HG03139 (cell line): Measurements from ENCODE around the gene GPBP1.
"Not testable (repeated sequence)": the region's sequence is repeated elsewhere in the genome, so short reads cannot be mapped to it uniquely, and the experiment has no call there.

ENCODE experiments used
- ATAC-seq: cut with Tn5 transposase; IDR thresholded peaks from one replicate; pipeline ENCODE4 v1.9.1; 2021; ENCODE audit not compliant: unreplicated experiment

GPBP1 gene

DNA sequence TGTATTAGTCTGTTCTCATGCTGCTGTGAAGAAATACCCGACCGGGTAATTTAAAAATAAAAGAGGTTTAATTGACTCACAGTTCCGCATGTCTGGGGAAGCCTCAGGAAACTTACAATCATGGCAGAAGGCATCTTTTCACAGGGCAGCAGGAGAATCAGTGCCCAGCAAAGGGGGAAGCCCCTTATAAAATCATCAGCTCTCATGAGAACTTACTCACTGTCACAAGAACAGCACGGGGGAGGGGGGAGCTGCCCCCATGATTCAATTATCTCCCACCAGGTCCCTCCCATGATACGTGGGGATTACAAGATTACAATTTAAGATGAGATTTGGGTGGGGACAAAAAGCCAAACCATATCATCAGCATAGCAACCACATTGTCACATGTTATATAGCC, 102.5 kb downstream of the GPBP1 start:
- no peak for ATAC-seq

DNA sequence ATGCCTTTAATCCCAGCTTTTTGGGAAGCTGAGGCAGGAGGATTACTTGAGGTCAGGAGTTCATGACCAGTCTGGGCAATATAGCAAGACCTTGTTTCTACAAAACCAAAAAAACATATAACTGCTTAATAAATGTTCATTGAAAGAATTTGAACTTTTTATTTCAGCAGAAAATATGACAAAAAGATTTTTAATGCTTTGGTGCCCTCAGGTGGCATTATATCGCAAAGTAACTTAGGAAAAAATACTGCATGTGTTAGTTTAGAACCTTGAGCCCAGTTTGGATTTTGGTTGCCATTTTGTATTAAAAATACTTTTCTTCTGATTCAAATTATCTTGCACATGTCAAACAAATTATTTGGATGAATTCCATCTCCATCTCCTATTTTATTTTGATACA, 103.2 kb downstream of the GPBP1 start:
- ATAC-seq, result no peak

DNA sequence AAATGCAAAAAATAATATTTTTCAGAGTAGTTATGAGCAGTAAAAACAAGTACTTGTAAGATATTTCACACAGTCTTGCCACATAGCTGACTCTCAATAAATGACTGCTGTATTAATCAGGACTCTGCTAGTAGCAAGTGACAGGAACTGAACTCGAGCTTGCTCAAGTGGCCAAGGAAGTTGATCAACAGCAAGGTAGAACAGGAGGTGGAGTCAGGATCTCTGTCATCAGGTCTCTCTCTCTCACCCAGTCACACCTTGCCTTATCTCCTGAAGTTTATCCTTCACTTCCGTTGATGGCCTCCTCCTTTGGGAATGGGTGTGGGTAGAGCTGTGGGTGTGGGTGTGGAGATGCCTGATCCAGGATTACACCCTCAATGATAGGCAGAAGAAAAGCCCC, 107.0 kb downstream of the GPBP1 start:
- ATAC-seq, result no peak

DNA sequence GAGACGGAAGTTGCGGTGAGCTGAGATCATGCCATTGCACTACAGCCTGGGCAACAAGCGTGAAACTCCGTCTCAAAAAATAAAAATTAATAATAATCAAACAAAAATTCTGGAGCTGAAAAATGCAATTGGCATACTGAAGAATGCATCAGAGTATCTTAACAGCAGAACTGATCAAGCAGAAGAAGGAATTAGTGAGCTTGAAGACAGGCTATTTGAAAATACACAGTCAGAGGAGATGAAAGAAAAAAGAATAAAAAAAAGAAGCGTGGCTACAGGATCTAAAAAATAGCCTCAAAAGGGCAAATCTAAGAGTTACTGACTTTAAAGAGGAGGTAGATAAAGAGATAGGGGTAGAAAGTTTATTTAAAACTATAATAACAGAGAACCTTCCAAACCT, 111.2 kb downstream of the GPBP1 start:
- ATAC-seq, result not testable (repeated sequence)

DNA sequence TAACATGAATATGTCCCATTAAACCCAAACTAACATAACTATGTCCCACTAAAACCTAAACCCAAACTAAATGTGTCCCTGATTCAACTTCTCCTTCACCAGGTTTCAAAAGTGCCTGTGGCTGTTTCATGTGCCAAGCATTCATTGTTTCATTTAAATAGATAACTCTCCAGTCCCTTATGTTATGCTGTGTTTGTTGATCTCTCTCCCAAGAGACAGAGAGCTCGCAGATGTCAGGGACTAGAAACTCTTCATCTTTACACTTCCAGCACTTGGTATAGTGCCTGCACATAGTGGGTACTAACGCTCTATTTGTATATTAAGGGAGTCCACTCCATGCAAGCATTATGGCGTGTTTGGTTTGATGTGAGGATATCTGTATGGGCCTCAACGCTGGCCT, 118.0 kb downstream of the GPBP1 start:
- ATAC-seq, result no peak

DNA sequence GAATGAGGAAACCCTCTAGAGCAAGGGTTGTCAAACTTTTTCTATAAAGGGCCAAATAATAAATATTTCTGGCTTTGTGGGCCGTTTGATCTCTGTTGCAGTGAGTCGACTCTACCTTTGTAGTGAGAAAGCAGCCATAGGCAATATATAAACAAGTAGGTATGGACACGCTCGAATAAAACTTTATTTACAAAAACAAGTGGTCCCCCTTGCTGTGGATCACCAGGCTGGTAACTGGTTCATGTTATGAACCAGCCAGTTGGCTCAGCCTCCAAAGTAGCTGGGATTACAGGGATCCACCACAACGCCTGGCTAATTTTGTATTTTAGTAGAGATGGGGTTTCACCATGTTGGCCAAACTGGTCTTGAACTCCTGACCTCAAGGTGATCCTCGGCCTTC, 118.5 kb downstream of the GPBP1 start:
- ATAC-seq, result no peak

DNA sequence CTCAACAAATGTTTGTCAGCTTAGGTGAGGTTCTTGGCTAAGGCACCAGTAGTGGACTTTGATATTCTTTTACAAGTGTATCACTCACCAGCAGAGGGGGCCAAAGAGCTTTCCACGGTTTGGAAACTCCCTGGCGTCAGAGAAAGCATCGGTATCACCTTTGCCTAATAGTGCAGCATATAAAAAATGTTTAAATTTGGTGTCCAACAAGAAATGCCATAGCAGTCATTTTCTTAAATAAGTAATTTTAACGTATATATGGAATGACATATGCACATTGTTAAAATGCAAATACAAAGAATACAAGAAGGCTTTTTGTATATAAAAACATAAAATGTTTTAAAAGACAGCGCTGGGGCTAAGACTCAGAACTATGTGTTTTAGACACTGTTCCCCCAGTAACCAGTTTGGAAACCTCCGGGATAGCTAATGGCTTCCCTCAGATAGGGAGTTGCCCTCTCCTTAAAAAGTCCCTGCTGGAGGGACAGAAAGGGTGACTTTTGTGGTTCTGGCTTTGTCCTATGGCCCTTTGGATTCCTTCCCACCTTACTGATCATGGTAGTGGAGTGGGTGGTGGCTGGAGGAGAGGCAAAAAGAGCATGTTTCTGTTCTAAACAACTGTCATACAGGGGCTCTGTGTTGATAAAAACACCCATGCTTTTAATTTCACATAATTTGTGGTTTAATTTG, 124.6 kb downstream of the GPBP1 start:
- ATAC-seq, result no peak

DNA sequence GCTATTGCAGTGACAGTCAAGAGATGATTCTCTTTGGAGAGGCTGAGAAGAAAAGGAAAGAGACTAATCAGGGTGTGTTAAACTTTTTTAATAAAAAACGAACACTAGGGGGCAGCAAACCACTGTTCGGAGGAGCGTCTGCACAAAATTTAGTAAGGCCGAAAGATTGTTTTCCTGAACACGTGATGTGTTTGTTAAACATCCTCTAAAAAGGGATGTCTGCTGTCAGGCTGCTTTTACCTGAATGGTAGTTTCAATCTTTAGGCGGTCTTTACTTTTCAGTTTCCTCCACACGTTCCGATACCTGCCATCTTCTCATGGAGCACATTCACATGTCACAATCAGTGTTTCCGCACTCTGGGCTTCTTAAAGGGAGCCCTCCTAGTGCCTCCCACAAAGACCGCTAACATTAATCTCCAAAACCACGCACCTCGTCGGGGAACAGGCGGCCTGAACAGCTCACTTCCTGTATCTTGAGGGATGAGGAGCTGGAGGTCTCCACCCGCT, 125.2 kb downstream of the GPBP1 start:
- no peak for ATAC-seq

DNA sequence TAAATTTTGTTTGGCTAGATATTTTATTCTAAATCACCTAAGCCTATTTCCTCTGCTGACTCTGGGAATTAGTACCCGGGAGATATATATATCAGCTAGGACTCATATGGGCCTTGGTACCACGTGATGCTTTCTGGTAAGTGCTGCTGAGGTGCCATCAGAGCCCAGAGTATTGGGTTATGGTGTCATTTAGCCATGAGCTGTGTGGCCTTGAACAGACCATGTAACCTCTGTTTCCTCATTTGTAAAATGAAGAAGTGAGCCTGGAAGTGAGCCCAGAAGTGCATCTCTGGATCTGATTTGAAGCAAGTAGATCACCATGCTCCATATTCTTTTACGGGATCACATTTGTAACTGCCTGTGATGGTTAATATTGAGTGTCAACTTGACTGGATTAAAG, 126.1 kb downstream of the GPBP1 start:
- no peak for ATAC-seq

DNA sequence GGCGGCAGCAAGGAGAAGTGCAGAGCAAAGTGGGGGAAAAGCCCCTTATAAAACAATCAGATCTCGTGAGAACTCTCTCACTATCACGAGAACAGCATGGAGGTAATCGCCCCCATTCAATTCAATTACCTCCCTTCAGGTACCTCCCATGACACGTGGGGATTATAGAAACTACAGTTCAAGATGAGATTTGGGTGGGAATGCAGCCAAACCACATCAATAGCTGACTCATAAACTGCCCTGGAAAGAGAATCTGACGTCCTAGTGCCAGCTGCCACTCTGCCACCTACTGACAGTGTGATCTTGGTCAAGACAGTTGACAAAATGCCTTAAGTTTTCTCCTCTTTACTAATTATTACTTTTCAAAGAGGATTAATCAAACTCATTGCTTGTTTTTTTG, 128.3 kb downstream of the GPBP1 start:
- no peak for ATAC-seq

DNA sequence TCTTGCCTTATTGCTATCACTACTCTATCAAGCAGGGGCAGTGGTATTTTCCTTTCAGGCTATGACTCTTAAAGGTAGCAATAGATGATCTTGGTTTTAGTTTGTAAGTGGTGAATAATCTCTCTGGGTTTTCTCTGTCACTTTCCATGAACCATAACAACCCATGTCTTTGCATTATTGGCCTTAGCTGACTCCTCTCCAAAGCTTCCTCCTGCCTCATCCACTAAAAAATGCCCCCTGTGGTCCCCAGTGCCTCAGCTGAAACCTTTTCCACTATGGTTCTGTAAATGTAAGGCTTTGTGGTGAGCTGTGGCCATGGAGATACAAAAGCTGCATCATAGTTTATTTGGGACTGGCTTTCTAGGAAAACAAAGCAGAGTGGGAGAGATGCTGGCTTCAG, 128.8 kb downstream of the GPBP1 start:
- no peak for ATAC-seq

DNA sequence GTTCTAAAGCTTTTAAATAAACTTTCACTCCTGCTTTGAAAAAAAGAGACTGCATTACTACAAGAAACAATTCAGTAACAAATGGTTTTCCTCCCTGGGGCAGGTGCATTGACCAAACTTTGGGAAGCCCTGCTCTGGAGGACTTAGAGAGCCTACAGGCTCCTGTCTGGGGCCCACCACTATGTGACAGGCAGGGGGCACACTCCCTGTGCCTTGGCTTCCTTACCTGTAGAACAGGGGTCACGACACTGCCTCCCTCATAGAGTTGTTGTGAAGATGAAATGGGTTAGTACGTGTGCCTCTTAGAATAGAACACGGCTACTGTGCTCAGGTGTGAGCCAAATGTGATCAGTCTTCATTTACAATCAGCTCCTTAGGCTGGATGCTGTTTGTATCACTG, 130.1 kb downstream of the GPBP1 start:
- ATAC-seq, result no peak

DNA sequence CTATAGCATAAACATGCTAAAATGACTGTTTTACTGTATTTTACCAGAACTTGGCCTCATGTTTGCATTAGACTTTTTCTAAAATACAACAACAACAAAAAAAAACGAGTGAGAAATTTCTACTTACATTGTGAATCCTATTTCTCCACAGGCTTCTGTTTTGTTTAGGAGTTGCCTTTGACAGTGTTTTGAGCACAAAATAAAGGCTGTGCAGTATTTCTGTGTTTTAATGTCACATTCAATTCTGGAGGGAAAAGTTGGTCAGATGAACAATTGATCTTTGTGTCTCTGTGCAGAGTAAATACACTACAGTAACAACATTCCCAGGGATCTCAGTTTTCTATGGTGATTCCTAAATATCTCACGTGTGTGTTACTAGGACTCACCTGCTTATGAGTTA, 131.1 kb downstream of the GPBP1 start:
- ATAC-seq, result no peak

DNA sequence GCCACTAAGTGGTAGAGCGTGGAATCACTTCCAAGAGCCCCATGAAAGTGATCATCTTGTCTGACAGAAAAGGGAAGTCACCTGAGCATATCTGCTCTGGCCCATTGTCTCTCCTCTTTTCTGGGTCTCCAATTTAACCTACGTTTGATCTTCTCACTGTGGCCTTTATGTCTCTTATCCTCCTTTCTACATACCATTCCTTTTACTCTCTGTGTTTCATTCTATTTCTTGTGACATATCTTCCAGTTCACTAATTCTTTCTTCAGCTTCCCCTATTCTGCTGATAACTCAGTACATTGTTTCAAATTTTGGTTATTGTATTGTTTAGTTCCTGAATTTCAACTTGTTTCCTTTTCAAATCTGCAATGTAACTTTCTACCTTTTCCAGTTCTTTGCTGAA, 132.5 kb downstream of the GPBP1 start:
- no peak for ATAC-seq

DNA sequence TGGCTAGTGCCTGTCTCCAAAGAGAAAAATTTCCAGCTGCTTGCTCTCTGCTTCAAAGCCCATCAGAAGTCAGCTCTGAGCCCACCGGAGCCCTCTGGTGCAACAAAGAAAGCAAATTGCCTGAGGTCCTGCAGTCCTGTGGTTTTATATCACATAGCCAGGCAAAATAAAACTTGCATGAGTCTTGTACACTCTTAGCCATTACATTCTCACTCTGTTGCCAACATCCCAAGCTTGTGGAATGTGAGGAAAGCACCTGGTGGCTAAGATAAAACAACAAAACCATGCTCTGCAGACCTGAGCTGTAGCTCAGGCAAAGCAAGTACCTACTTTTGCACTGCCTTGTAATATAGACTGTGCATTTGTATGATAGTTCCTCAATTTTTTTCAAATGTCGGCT, 133.7 kb downstream of the GPBP1 start:
- ATAC-seq, result no peak

DNA sequence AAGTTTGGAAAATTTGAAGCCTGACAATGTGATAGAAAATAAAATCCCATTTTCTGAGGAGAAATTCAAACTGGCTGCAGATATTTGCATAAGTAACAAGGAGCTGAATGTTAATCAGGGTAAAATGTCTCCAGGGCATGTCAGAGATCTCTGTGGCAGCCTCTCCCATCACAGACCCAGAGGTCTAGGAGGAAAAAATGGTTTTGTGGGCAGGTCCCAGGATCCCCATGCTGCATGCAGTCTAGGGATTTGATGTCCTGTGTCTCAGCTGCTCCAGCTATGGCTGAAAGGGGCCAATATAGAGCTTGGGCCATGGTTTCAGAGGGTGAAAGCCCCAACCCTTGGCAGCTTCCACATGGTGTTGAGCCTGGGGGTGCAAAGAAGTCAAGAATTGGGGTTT, 135.2 kb downstream of the GPBP1 start:
- not testable (repeated sequence) for ATAC-seq

DNA sequence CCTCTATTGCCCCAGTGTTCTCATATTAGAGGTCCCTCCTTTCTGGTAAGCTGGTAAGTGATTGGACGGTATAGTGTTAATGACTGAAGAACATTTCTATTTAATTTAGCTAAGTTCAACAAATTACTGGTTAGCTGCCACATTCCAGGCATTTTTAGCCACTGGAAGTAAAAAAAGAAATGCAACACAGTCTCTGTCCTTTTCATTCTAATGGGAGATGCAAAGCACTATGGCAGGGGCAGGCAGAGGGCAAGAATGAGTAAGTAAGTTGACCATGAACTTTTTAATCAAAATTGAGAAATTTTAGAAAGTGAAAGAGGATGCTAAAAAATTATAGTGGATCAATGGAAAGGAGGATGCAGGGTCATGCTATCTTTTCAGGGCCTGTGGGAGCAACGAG, 137.4 kb downstream of the GPBP1 start:
- ATAC-seq, result no peak

DNA sequence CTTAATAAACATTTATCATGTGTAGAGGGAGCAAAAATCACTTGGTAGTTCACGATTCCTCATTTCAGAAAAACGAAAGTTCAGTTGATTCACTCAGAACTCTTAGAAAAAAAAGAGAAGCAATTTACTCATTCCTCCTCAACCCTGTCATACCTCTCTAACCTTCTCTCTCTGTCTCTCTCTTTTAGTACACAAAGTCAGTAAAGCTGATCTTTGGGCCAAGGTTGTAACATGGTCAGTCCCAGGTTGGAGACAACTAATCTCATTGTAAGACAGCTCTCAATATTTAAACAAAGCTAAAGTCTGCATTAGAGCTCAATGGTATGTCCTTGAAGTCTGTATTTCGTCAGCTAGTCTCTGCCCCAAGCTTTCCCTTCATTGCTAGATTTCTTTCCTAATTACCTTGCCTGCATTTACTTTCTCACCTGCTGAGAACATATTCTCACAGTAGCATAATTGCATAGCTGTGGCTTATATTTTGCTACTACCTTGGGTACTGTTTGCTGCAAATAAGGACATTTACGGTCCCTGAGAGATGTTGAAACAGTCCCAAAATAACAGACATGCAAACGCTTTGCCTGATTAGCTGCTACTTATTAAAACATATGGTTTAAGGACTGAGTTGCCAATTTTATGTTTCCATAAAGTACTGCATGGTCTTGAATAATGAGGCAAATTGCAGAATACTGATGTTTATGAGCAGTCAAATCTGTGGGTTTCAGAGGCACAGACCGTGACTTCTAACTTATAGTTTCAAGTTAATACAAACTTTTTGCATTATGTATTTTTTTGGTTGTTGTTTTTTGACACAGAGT, 138.3 kb downstream of the GPBP1 start:
- ATAC-seq, result no peak

DNA sequence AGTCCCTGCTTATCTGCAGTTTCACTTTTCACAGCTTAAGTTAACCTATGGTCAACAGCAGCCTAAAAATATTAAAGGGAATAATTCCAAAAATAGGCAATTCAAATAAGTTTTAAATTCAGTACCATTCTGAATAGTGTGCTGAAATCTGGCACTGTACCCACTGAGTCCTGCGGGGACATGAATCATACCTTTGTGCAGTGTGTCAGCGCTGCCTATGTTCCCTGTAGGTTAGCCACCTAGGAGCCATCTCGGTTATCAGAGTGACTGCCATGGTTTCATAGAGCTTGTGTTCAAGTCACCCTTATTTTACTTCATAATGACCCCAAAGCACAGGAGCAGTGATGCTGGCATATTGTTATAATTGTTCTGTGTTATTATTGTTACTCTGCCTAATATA, 139.9 kb downstream of the GPBP1 start:
- no peak for ATAC-seq
